Fibroblast of lung (primary cell): ENCODE results near the gene APEX1. TPM values are rescaled to one million over a fixed set of nuclear protein-coding genes. Genes with fewer than 3 reads are reported as not detected.

Experiments used
- DNase-seq, 2 donors: peaks; one replicate each; pipeline versions ENCODE4 v3.0.0 to v3.0.0-alpha.2; 2010; ENCODE audit warnings: low read depth in 2 of 2
- H2AFZ ChIP-seq: 2 replicates; pipeline ENCODE4 v1.5.1; 2012; ENCODE audit warnings: low read length, control low read depth, inconsistent platforms
- H3K27ac ChIP-seq: 2 replicates; pipeline ENCODE4 v1.5.1; 2011; ENCODE audit warnings: low read length, control low read depth; ENCODE audit not compliant: insufficient read depth
- H3K27me3 ChIP-seq: 2 replicates; pipeline ENCODE4 v1.5.1; 2011; ENCODE audit warnings: mild to moderate bottlenecking, low read length; ENCODE audit not compliant: control insufficient read depth, insufficient read depth
- H3K36me3 ChIP-seq: 2 replicates; pipeline ENCODE4 v1.5.1; 2011; ENCODE audit warnings: low read length; ENCODE audit not compliant: control insufficient read depth, insufficient read depth
- H3K4me1 ChIP-seq: 2 replicates; pipeline ENCODE4 v1.5.1; 2011; ENCODE audit warnings: low read length; ENCODE audit not compliant: control insufficient read depth, insufficient read depth; ENCODE audit errors: extremely low read depth
- H3K4me2 ChIP-seq: 2 replicates; pipeline ENCODE4 v1.5.1; 2011; ENCODE audit warnings: low read length, control low read depth; ENCODE audit not compliant: insufficient read depth; ENCODE audit errors: extremely low read depth
- H3K4me3 ChIP-seq, 4 experiments: fragments of 200-600 bp in 1 of 4; sonication (generic) in 1 of 4; replicated peaks in 1 of 4; 2 replicates each; pipeline ENCODE4 v1.5.1; 2011 to 2016; ENCODE audit warnings: low read length in 4 of 4, low read depth in 3 of 4, mild to moderate bottlenecking in 3 of 4, control low read depth in 2 of 4, inconsistent platforms in 1 of 4, mixed read lengths in 1 of 4; ENCODE audit not compliant: insufficient read depth in 1 of 4; ENCODE audit errors: control extremely low read depth in 1 of 4
- H3K79me2 ChIP-seq: 2 replicates; pipeline ENCODE4 v1.5.1; 2012; ENCODE audit warnings: mild to moderate bottlenecking, low read length, inconsistent platforms; ENCODE audit not compliant: control insufficient read depth, insufficient read depth
- H3K9ac ChIP-seq: 2 replicates; pipeline ENCODE4 v1.5.1; 2011; ENCODE audit warnings: mild to moderate bottlenecking, low read length, control low read depth; ENCODE audit not compliant: insufficient read depth
- H3K9me3 ChIP-seq: 2 replicates; pipeline ENCODE4 v1.5.1; 2012; ENCODE audit warnings: low read depth, low read length; ENCODE audit not compliant: control insufficient read depth, insufficient read depth
- H4K20me1 ChIP-seq: 2 replicates; pipeline ENCODE4 v1.5.1; 2011; ENCODE audit warnings: low read length; ENCODE audit not compliant: control insufficient read depth, insufficient read depth; ENCODE audit errors: extremely low read depth
- EZH2 ChIP-seq: IDR thresholded peaks from 2 replicates; pipeline ENCODE4 v1.5.1; 2012; ENCODE audit warnings: low read length, control low read depth, mild to moderate bottlenecking; ENCODE audit errors: missing control alignments
- polyA plus RNA-seq, 2 donors: library from polyadenylated mRNA; depleted of rRNA in 1 of 2; stranded (reverse) in 1 of 2; unstranded in 1 of 2; fragments of >200 nt; gene quantifications; 2 replicates each; pipeline ENCODE4 v1.2.1, GENCODE V29; 2011 to 2012; ENCODE audit warnings: missing spikeins in 1 of 2
- total RNA-seq: library from RNA; depleted of rRNA; stranded (reverse); fragments of >200 nt; gene quantifications from 2 replicates; pipeline ENCODE4 v1.2.1, GENCODE V29; 2014
- TF ChIP-seq, protein P1 (sequence below), 2 donors: IDR thresholded peaks in 1 of 2; conservative IDR thresholded peaks in 1 of 2; 1 replicate in 1 of 2; 2 replicates in 1 of 2; pipeline ENCODE4 v1.5.1; 2011 to 2012; ENCODE audit warnings: low read length in 2 of 2, control low read depth in 1 of 2, inconsistent platforms in 1 of 2, low read depth in 1 of 2, mild to moderate bottlenecking in 1 of 2

APEX1 gene
- total and polyA plus RNA-seq, 2 donors (not counting 1 experiment from before 2014, with no cell fraction given): 66.6 to 187 TPM

- no peak for DNase-seq
- Histone ChIP-seq H3K9ac (no peak overlapping the region), H3K9me3 (no peaks in the 10 kb centered on the region), H2AFZ (no peak overlapping the region), H3K4me2 (peak overlapping the region; percentile 97), H3K27me3 (no peaks in the 10 kb centered on the region), H3K27ac (peak overlapping the region; percentile 99), H3K79me2 (peaks cover 54% of the 10 kb centered on the region), H3K36me3 (peaks cover 17% of the 10 kb centered on the region), H3K4me1 (peaks cover 7% of the 10 kb centered on the region), H4K20me1 (no peaks in the 10 kb centered on the region), H3K4me3 (peak overlapping the region in 1 of 4 experiments; percentile 88)
- TF ChIP-seq, protein P1, sequence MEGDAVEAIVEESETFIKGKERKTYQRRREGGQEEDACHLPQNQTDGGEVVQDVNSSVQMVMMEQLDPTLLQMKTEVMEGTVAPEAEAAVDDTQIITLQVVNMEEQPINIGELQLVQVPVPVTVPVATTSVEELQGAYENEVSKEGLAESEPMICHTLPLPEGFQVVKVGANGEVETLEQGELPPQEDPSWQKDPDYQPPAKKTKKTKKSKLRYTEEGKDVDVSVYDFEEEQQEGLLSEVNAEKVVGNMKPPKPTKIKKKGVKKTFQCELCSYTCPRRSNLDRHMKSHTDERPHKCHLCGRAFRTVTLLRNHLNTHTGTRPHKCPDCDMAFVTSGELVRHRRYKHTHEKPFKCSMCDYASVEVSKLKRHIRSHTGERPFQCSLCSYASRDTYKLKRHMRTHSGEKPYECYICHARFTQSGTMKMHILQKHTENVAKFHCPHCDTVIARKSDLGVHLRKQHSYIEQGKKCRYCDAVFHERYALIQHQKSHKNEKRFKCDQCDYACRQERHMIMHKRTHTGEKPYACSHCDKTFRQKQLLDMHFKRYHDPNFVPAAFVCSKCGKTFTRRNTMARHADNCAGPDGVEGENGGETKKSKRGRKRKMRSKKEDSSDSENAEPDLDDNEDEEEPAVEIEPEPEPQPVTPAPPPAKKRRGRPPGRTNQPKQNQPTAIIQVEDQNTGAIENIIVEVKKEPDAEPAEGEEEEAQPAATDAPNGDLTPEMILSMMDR (conservative IDR thresholded peaks at IDR 0.05 in 1 of 2, IDR thresholded peaks at IDR 0.05 in 1 of 2; ENCODE audit: low read depth in 1 of 2, low read length in 2 of 2): no peak
- TF ChIP-seq EZH2: no peak
Observed at GRCh38 chr14:20456971-20457370, 1.9 kb downstream of the APEX1 start.

DNA sequence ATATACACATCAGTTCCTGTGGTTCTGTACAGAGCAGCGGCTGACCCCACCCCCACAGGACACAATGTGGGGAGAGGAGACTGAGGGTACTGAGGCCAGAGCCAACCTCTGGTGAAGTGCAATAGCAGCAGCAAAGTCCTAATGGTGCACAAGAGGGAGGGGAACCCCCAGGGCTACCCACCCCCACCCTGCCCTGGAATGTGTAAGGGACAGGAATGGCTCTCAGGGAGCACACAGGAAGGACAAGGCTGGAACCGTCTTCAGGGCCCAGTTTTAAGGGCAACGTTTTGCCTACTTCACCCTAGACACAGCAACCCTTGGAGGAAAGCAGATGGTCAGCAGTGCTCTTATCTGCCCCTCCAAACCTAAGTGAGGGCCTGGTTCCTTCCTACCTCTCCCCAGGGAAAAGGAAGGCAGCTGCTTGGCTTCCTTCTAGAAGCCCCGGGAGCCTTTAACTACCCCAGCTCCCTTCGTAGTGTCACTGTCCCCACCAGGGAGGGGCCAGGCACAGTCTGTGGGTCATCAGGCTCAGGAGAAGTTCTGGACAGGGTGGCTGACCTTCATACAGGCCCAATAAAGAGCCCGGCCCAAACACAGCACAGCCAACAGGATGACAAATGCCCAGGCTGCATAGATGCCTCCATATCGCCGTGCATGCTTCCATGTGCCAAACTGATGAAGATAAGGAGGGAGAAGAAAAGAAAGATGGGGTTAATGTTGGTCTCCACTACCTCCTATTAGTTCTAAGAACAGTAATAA is 3.2 kb downstream of the APEX1 start:
- H3K79me2 ChIP-seq: peaks cover 51% of the 10 kb centered on the region
- H3K4me2 ChIP-seq: no peak overlapping the region
- H3K4me3 ChIP-seq: no peak overlapping the region
- no peak for DNase-seq
- no peak overlapping the region for H3K9ac ChIP-seq
- H3K36me3 ChIP-seq: peaks cover 17% of the 10 kb centered on the region
- H3K27me3 ChIP-seq: no peaks in the 10 kb centered on the region
- H3K9me3 ChIP-seq: no peaks in the 10 kb centered on the region
- no peaks in the 10 kb centered on the region for H4K20me1 ChIP-seq
- H3K27ac ChIP-seq: no peak overlapping the region
- no peak overlapping the region for H2AFZ ChIP-seq
- TF ChIP-seq, protein P1 (conservative IDR thresholded peaks at IDR 0.05 in 1 of 2, IDR thresholded peaks at IDR 0.05 in 1 of 2; ENCODE audit: low read depth in 1 of 2, low read length in 2 of 2): no peak
- no peak for TF ChIP-seq EZH2
- H3K4me1 ChIP-seq: peaks cover 7% of the 10 kb centered on the region

GRCh38 chr14:20460458-20461224 is 5.6 kb downstream of the APEX1 start:
- H3K9me3 ChIP-seq: no peaks in the 10 kb centered on the region
- H4K20me1 ChIP-seq: no peaks in the 10 kb centered on the region
- peak overlapping the region; percentile 96 for H3K4me2 ChIP-seq
- peak overlapping the region; percentile 91 for H3K9ac ChIP-seq
- TF ChIP-seq, protein P1 (conservative IDR thresholded peaks at IDR 0.05 in 1 of 2, IDR thresholded peaks at IDR 0.05 in 1 of 2; ENCODE audit: low read depth in 1 of 2, low read length in 2 of 2): no peak
- no peak for TF ChIP-seq EZH2
- peaks cover 40% of the 10 kb centered on the region for H3K79me2 ChIP-seq
- H3K4me1 ChIP-seq: peaks cover 7% of the 10 kb centered on the region
- H2AFZ ChIP-seq: no peak overlapping the region
- H3K27ac ChIP-seq: peak overlapping the region; percentile 82
- H3K27me3 ChIP-seq: no peaks in the 10 kb centered on the region
- peaks cover 17% of the 10 kb centered on the region for H3K36me3 ChIP-seq
- DNase-seq: no peak
- H3K4me3 ChIP-seq: peak overlapping the region; percentile 72 to 97 (median 84)
